GM18511 (cell line): ENCODE results near the gene ODAM.
"Not testable (repeated sequence)": the region's sequence is repeated elsewhere in the genome, so short reads cannot be mapped to it uniquely, and the experiment has no call there.

ENCODE experiments used
- ATAC-seq: cut with Tn5 transposase; IDR thresholded peaks from one replicate; pipeline ENCODE4 v1.9.1; 2021; ENCODE audit warnings: mild to moderate bottlenecking, moderate library complexity; ENCODE audit not compliant: unreplicated experiment

Gene ODAM

DNA sequence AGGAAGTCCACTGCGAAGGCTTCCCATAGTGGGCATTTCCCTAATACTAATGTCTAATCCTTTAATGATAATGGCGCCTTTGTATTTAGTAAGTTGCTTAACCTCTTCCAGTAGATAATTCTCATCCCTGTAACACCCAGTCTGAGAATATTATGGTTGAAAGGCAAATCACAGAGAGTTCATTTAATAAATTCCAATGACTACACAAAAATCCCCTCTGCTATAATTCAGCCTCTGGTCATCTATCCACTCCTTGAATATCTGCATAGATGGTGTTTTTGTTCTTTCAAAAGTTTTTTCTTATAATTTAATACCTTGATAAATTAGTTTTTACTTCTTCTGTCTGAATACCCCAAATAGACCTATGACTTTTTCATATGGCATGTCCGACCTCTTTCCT is 25.9 kb downstream of the ODAM start:
- not testable (repeated sequence) for ATAC-seq

DNA sequence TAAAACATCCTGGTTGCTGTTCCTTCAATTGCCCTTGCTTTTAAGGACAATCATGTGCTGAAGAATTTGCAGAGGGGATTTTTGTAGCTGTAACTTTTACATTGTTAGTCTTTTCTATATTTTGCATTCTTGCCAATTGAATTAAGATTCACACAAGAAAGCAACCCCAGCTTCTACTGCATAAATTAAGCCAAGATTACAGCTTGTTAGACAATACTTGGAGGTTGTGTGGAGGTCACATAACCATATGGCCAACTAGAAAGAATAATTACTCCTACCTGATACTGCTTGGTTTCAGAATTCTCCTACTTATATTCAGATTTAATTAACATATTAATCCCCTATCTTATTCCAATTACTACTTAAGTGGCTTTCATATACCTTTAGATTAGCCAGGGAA is 26.3 kb downstream of the ODAM start:
- ATAC-seq = not testable (repeated sequence)

DNA sequence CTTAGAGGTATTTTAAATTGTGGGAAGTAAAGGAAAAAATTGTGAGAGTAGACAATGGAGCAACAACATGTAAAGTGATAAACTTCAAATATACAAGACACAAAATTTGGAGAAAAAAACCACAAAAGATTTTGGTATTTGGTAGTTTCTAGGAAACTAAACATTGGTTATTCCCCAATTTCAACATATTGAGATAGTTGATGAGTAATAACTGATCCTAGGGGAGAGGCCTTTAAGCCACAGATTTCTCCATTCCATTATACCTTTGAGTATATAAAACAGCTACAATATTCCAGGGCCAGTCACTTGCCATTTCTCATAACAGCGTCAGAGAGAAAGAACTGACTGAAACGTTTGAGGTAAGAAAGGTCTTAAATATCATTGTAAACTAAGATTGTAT is 30.3 kb downstream of the ODAM start, which contains the start of gene FDCSP:
Gene FDCSP (plus strand): TSS at position 301 of the 400 bp plus-strand sequence. CDS start 5,071 bp downstream, outside the sequence.
- ATAC-seq = no peak

DNA sequence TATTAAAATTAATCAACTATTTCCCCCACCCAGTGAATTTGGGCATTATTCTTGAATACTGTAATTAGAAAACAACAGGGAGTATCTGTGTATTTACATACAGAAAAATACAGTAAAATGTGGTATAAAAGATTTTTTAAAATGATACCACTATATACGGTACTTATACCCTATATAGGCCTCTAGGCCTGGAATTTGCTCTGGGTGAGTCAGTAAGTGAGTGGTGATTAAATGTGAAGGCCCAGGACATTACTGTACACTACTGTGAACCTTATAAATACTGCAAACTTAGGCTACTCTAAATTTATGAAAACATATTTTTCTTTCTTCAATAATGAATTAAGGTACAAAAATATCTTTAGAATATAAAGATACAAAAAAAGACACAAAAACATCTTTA is 40.6 kb downstream of the ODAM start:
- ATAC-seq = no peak

DNA sequence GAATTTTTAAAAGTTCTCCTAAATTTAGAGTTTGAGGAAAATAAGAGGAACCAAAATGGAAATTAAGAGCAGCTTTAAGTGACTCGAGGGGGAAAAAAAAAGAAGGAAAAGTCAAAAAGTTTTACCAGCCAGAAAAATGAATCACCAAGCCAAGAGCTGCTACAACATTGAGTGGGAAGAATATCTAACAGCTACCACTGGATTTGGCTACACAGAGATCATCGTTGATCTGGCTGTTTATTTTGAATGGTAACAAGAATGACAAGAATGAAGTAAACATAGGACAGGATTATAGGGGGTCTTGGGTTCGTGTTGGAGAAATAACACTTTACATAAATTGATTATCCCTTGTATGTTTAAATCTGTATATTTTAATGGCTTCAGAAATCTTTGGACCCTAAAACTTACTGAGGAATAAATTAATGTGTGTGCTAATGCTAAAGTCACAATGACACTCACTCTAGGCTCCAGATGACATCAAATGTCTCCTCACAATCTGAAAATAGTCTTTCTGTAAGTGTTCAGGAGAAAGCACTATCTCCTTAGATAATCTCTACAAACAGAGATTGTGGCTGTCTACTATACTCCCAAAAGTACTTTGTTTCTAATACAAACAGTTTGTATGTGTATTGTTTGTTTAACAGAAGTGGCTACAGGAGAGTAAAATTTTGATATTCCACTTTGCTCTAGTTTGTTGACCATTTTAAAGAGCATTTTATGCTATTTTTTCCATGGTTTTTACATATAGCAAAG is 43.8 kb downstream of the ODAM start:
- ATAC-seq = no peak

DNA sequence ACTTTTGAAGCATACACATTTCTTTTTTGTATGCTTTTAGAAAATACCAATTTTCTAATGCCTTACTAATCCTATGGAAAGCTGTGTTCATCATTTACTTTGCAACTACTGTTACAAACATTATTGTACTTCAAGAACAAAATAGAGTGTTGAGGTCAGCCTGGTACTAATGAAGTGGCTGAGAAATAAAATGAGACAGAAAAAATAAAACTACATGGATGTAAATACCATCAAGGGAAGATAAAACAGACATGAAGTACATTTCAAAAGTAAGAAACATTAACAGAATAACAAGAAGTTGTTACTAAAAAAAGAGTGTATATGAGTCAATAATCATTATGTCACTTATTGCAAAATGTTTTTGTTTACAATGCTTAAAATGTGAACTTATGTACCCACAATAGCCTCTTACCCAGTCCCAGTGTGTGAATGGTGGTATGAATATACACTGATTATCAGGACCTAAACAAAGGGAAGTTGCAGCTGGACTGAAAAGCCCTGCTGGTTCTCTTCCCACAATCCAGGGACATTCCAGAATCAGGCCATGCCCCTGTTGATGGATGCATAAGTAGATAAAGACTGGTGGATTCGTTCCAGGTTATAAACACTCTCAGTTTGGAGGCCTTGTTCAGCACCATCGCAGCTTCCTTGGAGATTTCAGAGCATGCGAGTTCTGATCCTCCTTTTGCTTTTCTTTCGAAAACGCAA is 44.5 kb downstream of the ODAM start:
- ATAC-seq = no peak

DNA sequence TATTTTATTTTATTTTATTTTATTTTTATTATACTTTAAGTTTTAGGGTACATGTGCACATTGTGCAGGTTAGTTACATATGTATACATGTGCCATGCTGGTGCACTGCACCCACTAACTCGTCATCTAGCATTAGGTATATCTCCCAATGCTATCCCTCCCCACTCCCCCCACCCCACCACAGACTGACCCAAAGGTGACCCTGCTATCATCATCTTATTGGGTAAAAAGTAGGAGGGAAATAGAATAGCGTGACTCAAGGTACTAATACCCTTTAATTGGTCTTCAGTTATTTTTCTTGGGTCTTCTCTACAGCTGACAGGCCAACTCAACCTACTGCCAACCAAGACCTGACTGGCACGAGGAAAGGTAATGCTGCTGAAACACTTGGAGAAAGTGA is 46.8 kb downstream of the ODAM start, which contains the start of gene CSN3:
Gene CSN3 (plus strand): TSS at position 301 of the 400 bp plus-strand sequence. CDS start 2,223 bp downstream, outside the sequence.
- ATAC-seq = not testable (repeated sequence)

DNA sequence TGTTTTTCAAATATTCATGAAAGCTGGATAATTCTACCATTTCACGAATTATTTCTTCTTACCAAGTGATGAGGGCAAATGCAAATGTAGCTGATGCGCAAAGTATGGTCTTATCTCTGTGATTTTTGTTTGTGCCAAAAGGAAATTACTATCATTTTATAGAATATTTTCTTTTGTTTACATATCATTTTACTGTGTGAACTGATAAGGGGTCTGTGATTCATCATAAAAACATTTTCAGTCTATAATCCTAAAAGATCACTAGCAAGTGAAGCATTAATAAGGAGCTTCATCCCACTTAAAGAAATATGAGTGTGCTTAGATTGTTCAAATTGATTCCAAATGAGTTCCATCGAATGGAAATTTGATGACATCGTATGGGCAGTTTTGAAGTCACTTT is 47.6 kb downstream of the ODAM start:
- no peak for ATAC-seq

DNA sequence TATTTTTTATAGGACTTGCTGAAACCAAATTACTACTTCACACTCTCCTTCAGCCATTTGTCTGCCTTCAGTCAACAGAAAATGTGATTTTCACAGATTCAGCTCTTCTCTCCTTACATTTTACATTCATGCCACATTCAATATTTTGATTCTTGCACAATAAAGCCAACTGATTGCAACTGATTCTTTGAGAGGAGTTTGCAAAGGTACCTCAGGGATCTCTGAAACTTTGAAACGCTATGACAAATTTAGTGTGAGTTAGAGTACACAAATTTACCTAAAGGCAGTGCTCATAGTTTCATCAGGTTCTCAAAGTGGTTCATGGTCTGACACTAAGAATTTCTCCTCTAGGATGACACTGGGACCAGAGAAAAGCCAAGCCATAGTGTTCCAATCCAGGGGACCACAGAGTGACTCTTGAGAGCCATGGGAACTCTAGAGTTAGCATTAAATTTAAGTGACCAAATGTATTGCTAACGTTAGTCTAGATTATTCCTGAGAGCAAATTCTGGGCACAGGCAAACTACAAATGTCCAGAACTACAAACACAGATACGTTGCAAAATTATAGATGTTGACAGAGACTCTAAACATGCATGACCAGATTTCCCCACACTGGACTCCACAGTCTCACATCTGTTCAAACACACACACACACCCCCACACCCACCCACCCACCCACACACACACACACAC is 55.9 kb downstream of the ODAM start:
- ATAC-seq = no peak

DNA sequence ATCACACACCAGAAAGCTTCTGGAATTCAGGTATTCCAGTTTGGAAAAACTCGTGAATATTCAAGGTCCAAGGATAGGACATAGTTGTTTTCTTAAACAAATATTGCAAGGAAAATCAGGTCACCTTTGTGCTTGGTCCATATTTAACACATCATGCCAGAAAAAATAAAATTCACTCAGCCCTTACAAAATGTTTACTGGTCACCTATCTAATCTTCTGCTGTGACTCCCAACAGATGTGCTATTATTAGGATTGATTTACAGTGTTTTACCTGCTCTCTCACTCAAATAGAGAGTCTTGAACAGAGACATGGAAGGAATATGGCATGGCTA is 56.4 kb downstream of the ODAM start:
- ATAC-seq = no peak
